ENCODE results near the gene GP1BB.

Gene GP1BB

DNA sequence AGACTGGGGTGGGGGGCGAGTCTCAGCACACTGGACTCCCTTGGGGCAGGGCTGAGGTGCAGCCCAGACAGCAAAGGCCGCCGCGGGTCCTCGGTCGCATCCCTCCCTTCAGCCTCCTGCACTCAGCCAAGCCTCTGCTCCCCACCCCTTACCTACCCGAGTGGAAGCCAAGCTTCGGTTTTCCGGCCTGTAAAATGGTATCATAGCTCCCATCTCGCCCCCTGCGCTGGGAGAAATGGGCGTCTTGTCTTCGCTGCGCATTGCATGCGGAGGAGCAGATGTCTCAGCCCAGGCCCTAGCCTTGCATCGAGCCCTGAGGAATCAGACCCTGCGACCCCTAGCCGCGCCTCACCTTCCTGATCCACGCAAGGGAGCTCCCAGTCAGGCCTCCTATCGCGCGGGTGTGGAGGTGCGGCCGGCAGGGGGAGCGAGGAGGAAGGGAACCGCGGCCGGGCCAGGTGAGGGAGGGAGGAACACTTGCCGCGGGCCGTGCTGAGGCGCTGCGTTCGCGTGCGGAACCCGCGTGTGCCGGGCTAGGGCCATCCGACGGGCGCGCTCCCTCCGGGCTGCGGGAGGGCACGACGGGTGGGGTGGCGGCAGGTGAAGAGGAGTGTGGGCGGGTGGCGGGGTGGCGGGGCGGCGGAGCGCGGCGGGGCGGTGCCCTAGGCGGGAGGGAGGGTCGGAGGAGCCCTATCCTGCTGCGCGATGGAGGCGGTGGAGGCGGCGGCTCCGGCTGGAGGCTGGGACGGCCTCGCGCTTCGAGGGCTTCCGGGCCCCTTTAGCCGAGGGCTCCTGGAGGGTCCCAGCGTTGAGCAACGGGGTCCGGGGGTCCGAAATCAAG lies 33.2 kb downstream of the GP1BB start:
- peak; percentile 73 for DNase-seq

- DNase-seq, result no peak
Observed at GRCh38 chr22:19757140-19757984, 34.0 kb downstream of the GP1BB start.

DNA sequence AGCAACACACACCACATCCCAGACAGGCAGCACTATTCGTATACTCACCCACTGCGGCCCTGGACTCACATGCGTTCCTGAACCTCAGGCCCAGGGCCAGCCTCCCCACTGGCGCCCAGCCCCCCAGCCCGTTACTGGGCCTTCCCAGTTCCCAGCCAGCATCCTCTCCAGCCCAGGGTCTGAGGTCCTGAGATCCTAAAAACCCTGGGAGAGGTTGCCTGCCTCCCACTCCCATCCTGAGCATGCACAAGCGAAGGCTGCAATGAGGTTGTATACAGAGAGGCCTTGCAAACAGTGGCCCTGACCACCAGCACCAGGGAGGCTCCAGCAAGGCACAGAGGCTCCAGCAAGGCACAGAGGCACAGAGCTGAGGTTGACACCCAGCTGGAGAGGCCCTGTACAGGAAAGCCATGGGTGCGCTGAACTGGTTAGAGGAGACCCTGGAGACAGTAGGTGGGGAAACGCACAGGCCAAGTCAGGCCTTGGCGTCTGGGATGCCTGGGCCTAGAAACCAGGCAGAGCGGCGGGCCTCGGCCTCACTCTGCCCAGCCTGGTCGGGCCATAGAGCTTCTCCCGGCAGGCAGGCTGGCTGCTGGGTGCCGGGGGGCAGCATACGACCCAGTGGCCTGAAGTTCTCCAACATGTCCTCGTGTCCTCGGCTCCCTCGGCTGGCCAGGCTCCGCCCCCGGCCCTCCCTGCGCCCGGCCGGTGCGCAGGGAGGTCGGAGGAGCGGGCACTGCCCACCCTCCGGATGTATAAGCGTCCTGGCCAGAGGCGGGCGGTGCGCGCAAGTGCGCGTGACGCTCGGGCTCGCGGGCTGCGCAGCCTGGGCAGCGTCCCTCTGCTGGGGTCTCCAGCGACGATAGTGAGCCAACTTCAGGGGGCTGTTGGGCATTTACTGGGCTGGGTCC lies 34.9 kb downstream of the GP1BB start:
- DNase-seq, result no peak

DNA sequence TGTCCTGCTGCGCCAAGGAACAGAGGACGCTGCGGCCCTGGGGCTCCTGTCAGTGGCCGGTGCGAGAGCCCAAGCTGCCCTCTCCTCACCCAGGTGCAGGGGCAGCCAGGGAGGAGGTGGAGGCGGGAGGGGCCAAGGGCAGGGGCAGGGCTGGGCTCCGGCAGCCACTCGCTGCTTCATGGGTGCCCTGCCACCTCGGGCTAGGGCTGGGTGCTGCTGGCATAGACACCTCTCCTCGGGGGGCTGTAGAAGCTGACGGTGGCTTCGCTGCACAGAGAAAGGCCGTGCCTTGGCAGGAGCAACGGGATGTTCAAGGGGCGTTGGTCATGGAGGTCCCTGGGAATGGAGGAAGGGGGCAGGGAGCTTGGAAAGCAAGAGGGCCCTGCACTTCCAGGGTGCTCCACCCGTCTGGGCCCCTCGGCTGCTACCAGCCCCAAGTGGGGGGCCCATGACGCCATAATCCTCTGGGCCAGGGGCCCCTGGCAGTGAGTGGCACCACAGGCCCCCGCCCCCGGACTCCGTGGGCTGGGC lies 35.6 kb downstream of the GP1BB start:
- no peak for DNase-seq

DNA sequence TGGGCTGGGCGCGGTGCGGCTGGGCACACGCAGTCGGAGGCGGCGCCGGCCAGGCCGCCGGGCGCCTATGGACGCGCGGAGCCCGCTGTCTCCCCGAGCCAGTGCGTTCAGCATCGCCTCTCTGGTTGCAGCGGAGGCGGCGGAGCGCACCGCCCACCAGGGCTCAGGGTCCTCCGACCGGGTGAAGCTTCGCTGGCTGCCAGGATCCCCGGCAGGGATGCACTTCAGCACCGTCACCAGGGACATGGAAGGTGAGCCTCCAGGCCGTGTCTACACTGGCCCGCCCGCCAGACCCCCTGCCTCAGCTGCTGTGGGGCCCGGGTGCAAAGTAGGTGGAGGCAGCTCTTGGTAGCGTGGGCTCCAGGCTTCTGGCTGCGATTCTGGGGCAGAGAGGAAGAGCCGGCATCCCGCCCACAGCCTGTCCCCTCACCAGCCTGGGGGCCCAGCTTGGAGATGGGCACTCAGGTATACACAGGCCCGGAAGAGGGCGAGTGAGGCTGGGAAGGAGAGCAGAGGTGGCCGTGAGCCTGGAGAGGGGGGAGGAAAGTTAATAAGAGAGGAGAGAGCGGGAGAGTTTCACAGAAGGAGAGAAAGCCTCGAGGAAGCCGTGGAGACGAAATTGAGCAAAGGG lies 36.2 kb downstream of the GP1BB start:
- no peak for DNase-seq

GRCh38 chr22:19760058-19760950 lies 37.0 kb downstream of the GP1BB start, which contains the start of gene TBX1:
Gene TBX1 (plus strand): TSS chr22:19760778. CDS start chr22:19760844, 66 bp downstream.
- DNase-seq, result no peak

DNA sequence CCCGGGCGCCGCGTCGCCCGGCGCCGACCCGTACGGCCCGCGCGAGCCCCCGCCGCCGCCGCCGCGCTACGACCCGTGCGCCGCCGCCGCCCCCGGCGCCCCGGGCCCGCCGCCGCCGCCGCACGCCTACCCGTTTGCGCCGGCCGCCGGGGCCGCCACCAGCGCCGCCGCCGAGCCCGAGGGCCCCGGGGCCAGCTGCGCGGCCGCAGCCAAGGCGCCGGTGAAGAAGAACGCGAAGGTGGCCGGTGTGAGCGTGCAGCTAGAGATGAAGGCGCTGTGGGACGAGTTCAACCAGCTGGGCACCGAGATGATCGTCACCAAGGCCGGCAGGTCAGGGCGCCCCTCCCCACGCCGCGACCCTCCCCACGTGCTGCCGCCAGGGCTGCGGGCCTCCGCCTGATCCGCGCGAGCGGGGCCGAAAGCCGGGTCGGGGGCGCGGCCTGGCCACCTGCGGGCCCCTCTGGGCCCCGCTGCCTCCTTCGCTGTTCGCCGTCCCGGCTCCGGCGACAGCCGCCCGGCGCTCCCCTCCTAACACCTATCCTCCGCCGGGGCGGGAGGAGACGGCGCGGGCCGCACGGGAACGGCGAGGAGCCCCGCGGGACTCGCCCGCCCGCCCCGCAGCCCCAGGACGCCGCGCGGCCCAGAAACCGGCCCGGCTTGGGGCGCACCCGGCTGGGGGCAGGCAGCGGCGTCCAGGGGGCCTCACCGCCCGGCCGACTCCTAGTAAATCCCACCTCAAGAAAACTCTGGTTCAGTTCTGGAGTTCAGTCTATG lies 37.8 kb downstream of the GP1BB start:
- DNase-seq, result no peak

DNA sequence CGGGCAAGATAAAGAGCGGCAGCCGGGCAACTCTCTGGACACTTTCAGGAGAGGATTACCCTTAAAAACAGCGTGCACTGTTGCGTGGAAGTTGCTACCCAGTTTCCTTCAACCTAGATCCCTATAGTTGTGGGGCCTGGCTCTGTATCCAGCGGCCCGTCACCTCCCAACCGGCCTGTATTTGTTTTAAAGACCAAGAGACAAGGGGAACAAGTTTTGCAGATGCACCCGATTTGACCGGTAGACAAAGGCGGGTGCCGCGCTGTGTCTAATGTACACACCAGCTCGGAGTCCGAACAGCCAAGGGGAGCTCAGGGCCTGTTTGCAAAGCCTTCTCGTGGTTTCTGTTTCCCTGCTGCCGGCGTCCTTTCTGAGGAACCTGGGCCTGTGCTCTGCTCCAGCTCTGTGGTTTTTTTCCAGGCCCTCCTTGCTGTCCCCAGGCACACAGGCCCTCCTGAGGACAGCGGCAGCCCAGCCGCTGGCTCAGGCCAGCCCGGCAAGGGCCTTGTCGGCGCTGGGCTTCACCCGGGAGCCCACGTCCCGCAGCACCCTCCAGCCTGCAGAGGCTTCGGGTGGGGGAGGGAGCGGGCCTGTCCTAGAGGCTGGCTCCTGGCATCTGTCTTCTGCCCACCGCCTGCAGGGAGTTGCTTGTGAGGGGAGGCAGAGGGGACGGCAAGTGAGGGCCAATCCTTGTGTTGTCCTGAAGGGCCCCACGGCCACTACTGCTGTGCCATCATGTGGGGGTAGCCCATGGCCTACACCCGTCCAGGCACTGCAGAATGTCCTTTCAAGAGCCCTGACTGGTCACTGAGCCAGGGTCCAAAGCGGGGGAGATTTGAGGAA lies 38.6 kb downstream of the GP1BB start:
- DNase-seq, result no peak

GRCh38 chr22:19762568-19763457 lies 39.5 kb downstream of the GP1BB start:
- DNase-seq, result no peak

DNA sequence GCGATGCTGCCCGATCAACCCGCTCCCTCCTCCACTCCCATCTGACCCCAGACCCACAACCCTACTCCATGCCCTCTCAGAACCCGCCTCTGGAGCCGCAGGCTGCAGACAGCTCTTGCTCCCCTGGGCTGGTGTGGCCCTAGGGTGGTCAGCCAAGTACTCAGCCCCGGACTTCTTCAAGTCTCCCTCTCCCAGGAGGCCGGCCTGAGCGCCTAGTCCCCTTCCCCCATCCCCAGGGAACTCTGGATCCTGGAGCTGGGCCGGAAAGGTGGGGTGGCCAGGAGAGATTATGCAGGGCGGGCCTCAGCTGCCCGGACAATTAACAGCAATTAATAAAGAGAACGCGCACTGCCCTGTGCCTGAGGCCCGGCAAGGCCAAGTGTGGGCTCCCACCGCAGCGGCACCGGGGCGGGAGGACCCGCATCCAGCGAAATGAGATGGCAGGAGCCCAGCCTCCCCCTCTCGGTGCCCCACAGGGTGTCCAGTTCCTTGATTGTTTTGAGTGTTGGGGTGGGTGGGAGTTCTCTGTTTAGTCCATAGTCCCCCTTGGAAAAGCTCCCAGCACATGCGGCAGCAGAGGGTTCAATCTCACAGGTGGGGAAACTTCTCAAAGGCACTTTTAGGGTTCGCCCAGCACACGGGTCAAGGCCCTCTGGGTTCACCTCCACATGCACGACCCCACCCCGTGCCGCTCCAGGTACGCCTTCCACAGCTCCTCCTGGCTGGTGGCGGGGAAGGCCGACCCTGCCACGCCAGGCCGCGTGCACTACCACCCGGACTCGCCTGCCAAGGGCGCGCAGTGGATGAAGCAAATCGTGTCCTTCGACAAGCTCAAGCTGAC lies 40.3 kb downstream of the GP1BB start:
- no peak for DNase-seq

DNA sequence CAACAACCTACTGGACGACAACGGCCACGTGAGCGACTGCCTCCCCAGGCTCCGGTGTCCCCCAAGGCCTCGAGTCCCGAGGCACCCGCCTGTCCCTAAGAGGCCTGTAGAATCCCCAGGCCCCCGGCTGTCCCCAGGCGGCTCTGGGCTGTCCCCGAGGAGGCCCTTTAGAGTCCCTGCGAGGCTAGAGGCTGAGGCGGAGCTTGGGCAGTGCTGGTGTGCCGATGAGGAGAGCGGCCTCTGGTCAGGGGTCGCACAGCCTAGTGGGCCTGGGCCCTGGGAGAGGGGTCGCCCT lies 40.9 kb downstream of the GP1BB start:
- no peak for DNase-seq

DNA sequence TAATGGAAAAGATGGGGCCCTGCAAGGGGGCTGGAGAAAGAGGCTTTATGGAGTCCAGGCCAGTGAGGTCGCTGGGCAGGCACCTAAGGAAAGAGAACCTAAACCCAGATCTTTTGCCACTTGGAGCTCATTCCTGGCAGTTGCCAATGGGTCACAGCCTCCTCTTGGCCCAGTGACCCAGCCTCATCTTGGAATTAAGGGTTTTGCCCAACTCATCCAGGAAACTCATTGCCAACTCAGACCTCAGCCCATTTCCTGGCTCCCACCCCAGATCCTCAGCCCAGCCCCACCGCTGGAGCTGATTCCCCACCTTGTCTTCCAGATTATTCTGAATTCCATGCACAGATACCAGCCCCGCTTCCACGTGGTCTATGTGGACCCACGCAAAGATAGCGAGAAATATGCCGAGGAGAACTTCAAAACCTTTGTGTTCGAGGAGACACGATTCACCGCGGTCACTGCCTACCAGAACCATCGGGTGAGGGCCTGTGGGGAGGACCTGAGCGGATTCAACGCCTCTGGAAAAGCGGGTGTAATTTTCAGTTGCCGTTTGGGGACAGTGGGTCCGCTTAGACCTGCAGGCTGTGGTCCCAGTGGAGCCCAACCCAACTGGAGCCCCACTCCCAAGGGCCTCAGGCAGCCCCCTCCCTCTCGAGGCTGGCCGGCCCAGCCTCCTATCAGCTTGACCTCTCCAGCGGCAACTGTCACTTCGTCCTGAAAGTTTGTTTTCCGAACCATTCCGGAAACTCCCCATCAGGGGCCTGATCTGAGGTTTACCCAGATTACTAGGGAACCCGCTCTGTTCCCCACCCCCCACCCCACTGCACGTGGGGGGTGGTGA lies 41.5 kb downstream of the GP1BB start:
- no peak for DNase-seq

- no peak for DNase-seq
Observed at GRCh38 chr22:19765477-19766239, 42.3 kb downstream of the GP1BB start.

DNA sequence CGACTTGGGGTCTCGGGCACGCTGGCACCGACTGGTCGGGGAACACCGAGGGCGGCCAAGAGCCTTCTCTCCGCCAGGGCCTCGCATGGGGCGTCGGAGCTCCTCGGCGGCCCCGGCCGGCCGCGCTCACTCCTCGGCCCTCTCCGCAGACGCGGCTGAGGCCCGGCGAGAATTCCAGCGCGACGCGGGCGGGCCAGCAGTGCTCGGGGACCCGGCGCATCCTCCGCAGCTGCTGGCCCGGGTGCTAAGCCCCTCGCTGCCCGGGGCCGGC lies 42.8 kb downstream of the GP1BB start:
- no peak for DNase-seq

GRCh38 chr22:19766511-19767426 lies 43.4 kb downstream of the GP1BB start:
- DNase-seq, result peak; percentile 71
